H1 (cell line): ENCODE data around the gene CCDC71L. TPM values are rescaled to one million over a fixed set of nuclear protein-coding genes. Genes with fewer than 3 reads are reported as not detected.

Experiments used
- ASH2L ChIP-seq: fragments of 200-600, 300-600 bp; sonication (generic); IDR thresholded peaks from one replicate; pipeline ENCODE4 v1.7.1; 2017; ENCODE audit warnings: low read length
- BACH1 ChIP-seq: IDR thresholded peaks from 2 replicates; pipeline ENCODE4 v1.6.1; 2012; ENCODE audit warnings: low read length, improper control_type of control experiment
- CBX8 ChIP-seq: fragments of 300-800, 300-1000 bp; sonication (generic); IDR thresholded peaks from 2 replicates; pipeline ENCODE4 v1.7.1; 2016; ENCODE audit warnings: low read depth, low read length, borderline replicate concordance
- CTBP2 ChIP-seq: IDR thresholded peaks from 2 replicates; pipeline ENCODE4 v1.7.0; 2011; ENCODE audit warnings: borderline replicate concordance, mild to moderate bottlenecking, moderate library complexity, mixed read lengths, low read length; ENCODE audit not compliant: insufficient read depth, insufficient read length
- EGR1 ChIP-seq: IDR thresholded peaks from 2 replicates; pipeline ENCODE4 v1.6.1; 2011; ENCODE audit warnings: low read depth, low read length, borderline replicate concordance
- RNF2 ChIP-seq: fragments of 200-900, 300-1000 bp; sonication (generic); IDR thresholded peaks from 2 replicates; pipeline ENCODE4 v1.7.1; 2016; ENCODE audit warnings: borderline replicate concordance, low read depth, mild to moderate bottlenecking, antibody characterized with exemption, low read length; ENCODE audit not compliant: poor library complexity, severe bottlenecking; ENCODE audit errors: missing control alignments
- TCF12 ChIP-seq: IDR thresholded peaks from 2 replicates; pipeline ENCODE4 v1.6.1; 2011; ENCODE audit warnings: low read depth, mild to moderate bottlenecking, low read length
- polyA plus RNA-seq, 7 experiments: library from polyadenylated mRNA; depleted of rRNA in 3 of 7; stranded (reverse) in 5 of 7; unstranded in 2 of 7; fragments of >200 nt in 5 of 7; fragments of 200-250 nt in 2 of 7; gene quantifications; 1 replicate in 5 of 7; 2 replicates in 1 of 7; 4 replicates in 1 of 7; pipeline versions ENCODE4 v1.2.1 to v1.2.3, GENCODE V29; 2011 to 2013; ENCODE audit warnings: missing spikeins in 2 of 7, mixed read lengths in 2 of 7
- total RNA-seq: library from RNA; stranded (reverse); fragmentation: NEBNext Ultra II Directional; extraction: Animal tissue kit (Norgen Biotek cat#: 25700); gene quantifications from 2 replicates; pipeline ENCODE4 v1.2.1, GENCODE V29; 2021
- TF ChIP-seq, protein P1 (sequence below): fragments of 300-600 bp; sonication (generic); IDR thresholded peaks from 2 replicates; pipeline ENCODE4 v1.7.1; 2012; ENCODE audit warnings: low read length, moderate library complexity, mild to moderate bottlenecking, inconsistent platforms; ENCODE audit not compliant: insufficient replicate concordance

The CCDC71L gene
- total and polyA plus RNA-seq, 2 of the 8 experiments (the other 6 are each of a cell fraction or from before 2014, with no cell fraction given), result 12.5 to 16.7 TPM

DNA sequence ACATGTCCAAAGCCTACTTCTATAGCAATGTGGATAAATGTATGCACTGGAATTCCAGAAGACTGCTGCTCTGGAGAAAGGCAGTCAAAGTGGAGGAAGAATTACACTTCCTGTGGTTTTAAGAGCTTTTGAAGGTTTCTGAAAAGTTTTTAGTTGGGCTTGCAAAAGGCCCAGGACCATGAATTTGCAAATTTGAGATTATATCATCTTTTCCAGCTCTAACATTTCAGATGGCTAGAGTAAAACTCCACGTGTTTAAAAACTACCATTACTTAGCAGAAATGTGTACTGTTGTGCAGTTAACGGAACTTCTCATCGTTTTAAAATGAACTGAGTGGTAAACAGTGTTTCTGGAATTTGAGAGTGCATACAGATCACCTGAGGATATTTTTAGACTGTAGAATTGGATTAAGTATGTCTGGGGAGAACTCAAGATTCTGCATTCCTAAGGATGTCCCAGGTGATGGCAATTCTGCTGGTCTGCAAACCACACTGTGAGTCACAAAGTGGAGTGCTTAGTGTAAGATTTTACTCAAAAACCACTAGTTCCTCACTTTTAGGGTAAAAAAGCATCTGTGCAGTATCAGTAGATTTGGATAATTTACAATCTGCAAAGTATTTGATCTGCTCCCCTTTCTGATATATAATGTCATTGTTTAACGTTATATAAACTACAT lies 32.9 kb upstream of the CCDC71L start (continued):
- TF ChIP-seq RNF2, result no peak
- no peak for TF ChIP-seq EGR1
- no peak for TF ChIP-seq CBX8
- TF ChIP-seq ASH2L, result no peak
- no peak for TF ChIP-seq TCF12
- no peak for TF ChIP-seq BACH1
- TF ChIP-seq, protein P1, sequence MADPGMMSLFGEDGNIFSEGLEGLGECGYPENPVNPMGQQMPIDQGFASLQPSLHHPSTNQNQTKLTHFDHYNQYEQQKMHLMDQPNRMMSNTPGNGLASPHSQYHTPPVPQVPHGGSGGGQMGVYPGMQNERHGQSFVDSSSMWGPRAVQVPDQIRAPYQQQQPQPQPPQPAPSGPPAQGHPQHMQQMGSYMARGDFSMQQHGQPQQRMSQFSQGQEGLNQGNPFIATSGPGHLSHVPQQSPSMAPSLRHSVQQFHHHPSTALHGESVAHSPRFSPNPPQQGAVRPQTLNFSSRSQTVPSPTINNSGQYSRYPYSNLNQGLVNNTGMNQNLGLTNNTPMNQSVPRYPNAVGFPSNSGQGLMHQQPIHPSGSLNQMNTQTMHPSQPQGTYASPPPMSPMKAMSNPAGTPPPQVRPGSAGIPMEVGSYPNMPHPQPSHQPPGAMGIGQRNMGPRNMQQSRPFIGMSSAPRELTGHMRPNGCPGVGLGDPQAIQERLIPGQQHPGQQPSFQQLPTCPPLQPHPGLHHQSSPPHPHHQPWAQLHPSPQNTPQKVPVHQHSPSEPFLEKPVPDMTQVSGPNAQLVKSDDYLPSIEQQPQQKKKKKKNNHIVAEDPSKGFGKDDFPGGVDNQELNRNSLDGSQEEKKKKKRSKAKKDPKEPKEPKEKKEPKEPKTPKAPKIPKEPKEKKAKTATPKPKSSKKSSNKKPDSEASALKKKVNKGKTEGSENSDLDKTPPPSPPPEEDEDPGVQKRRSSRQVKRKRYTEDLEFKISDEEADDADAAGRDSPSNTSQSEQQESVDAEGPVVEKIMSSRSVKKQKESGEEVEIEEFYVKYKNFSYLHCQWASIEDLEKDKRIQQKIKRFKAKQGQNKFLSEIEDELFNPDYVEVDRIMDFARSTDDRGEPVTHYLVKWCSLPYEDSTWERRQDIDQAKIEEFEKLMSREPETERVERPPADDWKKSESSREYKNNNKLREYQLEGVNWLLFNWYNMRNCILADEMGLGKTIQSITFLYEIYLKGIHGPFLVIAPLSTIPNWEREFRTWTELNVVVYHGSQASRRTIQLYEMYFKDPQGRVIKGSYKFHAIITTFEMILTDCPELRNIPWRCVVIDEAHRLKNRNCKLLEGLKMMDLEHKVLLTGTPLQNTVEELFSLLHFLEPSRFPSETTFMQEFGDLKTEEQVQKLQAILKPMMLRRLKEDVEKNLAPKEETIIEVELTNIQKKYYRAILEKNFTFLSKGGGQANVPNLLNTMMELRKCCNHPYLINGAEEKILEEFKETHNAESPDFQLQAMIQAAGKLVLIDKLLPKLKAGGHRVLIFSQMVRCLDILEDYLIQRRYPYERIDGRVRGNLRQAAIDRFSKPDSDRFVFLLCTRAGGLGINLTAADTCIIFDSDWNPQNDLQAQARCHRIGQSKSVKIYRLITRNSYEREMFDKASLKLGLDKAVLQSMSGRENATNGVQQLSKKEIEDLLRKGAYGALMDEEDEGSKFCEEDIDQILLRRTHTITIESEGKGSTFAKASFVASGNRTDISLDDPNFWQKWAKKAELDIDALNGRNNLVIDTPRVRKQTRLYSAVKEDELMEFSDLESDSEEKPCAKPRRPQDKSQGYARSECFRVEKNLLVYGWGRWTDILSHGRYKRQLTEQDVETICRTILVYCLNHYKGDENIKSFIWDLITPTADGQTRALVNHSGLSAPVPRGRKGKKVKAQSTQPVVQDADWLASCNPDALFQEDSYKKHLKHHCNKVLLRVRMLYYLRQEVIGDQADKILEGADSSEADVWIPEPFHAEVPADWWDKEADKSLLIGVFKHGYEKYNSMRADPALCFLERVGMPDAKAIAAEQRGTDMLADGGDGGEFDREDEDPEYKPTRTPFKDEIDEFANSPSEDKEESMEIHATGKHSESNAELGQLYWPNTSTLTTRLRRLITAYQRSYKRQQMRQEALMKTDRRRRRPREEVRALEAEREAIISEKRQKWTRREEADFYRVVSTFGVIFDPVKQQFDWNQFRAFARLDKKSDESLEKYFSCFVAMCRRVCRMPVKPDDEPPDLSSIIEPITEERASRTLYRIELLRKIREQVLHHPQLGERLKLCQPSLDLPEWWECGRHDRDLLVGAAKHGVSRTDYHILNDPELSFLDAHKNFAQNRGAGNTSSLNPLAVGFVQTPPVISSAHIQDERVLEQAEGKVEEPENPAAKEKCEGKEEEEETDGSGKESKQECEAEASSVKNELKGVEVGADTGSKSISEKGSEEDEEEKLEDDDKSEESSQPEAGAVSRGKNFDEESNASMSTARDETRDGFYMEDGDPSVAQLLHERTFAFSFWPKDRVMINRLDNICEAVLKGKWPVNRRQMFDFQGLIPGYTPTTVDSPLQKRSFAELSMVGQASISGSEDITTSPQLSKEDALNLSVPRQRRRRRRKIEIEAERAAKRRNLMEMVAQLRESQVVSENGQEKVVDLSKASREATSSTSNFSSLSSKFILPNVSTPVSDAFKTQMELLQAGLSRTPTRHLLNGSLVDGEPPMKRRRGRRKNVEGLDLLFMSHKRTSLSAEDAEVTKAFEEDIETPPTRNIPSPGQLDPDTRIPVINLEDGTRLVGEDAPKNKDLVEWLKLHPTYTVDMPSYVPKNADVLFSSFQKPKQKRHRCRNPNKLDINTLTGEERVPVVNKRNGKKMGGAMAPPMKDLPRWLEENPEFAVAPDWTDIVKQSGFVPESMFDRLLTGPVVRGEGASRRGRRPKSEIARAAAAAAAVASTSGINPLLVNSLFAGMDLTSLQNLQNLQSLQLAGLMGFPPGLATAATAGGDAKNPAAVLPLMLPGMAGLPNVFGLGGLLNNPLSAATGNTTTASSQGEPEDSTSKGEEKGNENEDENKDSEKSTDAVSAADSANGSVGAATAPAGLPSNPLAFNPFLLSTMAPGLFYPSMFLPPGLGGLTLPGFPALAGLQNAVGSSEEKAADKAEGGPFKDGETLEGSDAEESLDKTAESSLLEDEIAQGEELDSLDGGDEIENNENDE, result no peak
- no peak for TF ChIP-seq CTBP2
- TF ChIP-seq, all 59 proteins: peak for 0
